ENCODE measurements around the gene INPP5A.

INPP5A gene

DNA sequence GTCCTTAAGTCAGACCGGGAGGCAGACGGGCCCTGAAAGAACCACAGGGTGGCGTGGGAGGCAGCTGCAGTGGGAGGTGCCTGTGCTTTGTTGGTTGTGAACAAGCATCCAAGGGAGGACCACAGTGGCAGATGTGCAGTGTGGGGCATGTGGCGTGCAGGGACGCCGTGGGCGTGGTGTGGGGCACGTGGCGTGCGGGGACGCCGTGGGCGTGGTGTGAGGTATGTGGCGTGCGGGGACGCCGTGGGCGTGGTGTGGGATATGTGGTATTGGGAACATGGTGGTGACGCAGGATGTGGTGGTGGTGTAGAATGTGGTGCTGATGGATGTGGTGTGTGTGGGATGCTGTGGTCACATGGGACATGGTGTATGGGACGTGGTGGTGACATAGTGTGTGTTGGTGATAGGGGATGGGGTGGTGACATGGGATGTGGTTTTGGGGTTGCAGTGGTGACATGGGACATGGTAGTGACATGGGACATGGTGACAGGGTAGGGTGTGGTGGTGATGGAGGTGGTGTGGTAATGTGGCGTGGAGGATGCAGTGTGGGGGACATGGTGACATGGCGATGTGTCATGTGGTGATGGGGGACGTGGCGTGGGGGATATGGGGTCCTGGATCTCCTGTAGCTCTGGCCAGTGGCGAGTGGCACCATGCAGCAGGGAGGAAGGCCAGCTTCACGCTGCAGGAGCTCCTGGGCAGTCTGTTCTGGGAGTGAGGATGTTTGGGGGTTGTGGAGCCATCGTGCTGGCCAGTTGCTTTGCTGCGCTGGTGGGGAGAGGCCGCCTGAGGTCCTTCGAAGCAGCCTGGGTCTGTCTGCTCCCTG lies 78.8 kb downstream of the INPP5A start:
- DNase-seq = no peak

DNA sequence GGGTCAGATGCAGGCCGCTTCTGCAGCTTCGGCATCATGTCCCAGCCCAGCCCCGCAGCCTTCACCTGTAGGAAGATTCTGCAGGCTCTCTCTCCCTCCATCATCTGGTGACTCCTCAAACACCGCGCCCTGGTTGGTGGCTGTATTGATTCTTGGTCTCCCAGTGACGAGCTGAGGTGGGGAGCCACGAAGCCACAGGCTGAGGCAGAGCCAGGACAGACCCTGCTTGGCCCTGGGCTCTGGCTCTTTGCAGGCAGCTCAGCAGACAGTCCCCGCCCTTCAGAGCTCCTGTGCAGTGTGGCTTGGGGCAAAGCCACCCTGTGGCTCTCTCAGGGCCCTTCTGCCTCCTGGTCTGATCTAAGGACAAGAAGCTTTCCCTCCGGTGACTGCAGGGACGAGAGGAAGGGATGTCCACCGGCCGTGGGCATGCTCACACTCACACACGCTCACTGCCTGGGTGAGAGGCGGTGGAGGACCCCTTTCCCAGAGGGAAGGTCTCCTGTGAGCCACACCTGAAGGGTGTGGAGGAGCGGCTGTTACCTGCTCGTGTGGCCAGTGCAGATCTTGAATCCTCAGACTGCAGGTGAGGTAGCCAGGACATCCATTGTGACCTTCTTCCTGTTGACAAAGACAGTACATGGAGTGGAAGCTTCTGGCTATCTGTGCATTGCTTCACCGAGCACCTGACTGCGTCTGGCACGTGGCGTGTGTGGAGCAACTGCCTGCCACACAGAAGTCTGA lies 79.6 kb downstream of the INPP5A start:
- no peak for DNase-seq

DNA sequence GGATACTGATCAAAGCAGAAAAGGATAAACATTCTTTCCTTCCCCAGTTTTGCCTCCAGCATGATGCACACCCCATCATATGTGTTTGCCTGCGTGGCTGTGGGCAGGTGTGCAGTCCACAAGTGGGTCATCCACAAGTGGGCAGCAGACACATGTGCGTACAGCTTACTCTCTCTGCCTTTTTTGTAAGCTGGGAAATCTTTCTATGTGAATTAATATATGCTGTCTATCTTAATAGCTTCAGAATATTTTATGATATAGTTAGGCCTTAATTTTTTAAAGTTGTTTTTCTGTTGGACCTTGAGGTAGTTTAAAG lies 80.1 kb downstream of the INPP5A start:
- DNase-seq = no peak

DNA sequence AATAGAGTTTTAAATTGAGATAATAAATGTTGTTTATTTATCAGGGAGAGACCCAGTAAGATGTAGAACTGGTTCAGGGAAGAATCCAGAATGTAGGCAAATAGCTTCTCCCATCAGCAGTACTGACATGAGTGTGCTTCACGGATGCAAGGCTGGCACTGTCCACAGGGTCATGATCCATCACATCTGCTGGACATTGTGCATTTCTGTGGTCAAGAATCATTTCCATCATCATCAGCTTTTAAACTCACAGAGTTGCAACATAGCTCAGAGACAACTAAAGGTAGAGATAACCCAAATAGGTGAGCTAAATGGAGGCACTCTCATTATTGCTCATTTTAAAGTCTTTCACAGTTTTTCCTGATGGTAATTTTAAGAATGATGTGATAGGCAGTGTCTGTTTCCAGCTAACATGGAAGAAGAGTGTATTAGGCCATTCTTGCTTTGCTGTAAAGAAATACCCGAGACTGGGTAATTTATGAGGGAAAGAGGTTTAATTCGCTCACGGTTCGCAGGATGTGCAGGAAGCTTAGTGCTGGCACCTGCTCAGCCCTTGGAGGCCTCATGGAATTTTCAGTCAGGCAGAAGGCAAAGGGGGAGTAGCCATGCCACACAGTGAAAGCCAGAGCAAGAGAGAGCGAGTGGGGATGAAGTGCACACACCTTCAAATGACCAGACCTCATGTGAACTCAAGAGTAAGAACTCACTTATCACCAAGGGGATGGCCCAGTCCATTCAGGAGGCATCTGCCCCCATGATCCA lies 80.8 kb downstream of the INPP5A start:
- no peak for DNase-seq

DNA sequence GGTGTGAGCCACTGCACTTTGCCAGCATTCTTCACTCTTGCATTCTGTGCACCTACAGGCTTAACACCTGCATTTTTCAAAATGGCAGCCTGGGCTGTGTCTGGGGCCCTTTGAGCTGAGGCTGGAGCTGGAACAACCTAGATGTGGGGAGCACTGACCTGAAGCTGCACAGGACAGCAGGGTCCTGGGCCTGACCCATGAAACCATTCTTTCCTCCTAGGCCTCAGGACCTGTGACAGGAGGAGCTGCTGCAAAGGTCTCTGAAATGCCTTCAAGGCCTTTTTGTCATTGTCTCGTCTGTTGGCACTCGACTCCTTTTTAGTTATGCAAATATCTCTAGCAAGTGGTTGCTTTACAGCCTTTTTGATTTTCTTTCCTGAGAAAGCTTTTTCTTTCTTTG lies 82.3 kb downstream of the INPP5A start:
- no peak for DNase-seq

DNA sequence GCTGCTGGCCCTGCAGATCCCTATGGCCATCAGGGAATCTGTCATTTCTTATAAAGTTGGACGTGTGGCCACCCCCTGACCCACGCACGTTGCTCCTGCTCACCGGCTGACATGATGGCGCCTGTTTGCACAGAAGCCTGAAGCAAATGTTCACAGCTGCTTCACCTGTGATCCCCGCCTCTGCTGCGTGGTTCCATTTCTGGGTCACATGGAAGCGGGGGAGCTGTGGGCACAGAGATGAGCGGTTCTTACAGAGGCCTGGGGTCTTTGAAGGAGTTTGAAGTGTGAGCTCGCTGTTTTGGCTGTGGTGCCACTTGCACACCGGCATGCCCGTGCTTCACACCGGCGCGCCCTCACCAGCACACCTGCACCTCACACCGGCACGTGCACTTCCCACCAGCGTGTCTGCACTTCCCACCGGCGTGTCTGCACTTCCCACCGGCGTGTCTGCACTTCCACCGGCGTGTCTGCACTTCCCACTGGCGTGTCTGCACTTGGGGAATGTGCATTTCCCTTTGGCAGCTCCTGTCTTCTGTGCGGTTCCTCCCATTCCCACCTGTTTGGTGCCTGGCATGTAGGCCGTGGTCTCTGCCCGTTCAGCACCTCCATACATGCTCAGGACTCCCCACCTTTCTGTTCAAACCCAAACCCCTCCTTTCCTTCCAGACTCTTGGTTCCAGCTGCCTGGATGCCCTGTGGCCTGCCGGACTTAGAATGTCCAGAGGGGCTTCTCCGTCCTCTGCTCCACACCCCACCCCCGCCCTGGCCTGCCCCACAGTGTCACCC lies 86.7 kb downstream of the INPP5A start:
- DNase-seq = no peak

DNA sequence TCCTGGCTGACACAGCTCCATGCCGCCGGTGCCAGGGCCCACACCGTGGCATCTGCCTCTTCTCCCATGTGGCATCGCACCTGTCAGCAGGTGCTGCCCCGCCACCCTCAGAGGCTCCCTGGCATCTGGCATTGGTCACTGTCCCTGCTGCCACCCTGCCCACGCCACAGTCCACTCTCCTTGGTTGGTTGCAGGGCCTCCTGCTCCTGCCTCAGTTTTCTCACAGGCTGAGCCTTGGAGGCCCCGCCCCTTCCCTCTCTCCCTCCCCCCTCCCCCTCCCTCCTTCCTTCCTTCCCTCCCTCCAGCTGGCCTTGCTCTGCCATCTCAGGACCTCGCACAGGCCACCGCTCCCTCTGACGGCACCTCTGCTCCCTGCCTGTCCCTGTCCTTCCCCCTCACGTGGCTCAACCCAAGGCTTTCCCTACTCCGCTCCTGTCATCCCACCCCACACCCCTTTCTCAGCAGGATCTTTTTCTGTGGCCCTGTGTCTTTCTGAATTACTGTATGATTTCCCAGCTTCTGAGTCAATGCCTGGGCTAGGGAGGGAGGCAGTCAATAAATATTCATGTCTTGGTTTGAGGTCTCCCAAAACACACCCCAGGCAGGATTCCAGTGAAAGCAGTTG lies 87.4 kb downstream of the INPP5A start:
- peak; percentile 8 for DNase-seq

DNA sequence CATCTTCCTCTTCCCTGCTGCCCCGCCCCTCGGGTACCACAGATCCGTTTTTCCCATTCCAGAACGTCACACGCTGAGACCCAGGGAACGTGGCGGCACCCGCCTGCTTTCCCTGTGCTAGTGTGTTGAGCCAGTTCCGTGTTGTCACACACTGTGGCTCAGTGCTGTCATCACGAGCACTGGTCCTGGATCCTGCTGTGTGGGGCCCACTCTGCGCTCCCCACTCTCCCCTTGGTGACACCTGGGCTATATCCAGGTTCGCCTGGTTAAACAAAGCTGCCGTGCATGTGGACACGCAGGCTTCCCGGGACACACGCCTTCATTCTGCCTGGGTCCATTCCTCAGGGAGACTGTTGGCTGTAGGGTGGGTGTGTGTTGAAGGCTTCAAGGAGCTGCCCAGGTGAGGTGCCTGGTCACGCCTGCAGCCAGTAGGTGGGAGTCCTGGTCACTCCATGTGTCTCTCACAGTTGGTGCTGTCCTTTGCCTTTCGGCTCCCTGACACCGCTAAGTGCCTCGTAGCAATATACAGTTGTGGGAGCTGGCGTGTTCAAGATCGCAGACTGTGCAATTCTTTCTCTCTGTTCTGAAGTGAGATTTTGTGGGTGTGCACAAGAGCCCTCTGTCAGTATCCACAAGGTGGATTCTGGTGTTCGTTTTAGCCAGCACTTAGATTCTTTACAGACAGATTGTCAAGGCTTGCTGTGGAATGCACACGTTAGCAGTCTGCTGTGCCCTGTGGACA lies 88.6 kb downstream of the INPP5A start:
- no peak for DNase-seq

DNA sequence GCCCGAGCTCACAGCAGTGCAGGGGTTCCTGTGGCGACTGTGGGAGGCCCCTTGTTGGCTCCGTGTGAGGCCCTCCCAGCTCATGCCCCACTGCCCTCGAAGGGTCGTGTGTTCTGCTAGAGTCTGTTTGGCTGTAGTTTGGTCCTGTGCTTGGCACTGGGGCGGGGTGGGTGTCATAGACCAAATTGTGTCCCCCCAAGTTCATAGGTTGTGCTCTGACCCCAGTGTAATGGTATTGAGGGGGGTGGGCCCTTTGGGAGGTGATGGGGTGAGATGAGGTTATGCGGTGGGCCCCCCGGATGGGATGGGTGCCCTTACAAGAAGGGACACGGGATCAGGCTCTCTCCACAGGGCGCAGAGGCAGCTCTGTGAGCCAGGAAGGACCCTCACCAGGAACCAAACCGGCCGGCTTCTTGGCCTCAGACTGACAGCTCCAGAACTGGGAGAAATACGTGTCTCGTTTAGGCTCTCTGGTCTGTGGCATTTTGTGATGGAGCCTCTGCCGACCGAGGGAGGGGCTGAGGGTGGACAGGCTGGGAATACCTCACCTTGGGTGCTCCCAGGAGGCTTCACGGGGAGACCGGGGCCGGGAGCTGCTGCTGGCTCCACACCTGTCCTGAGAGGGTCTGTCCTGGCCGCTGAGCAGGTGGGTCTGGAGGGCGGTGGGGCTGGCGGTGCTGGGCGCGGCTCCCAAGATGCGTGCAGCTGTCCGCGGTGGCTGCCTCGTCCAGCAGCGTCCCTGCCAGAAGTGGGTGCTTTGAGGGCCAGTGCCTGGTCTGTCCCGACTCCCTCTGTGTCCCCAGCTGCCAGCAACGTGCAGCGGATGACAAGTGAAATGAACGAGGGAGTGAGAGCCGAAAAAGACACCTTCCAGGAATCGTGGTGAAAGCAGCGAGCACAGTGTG lies 89.4 kb downstream of the INPP5A start:
- no peak for DNase-seq

DNA sequence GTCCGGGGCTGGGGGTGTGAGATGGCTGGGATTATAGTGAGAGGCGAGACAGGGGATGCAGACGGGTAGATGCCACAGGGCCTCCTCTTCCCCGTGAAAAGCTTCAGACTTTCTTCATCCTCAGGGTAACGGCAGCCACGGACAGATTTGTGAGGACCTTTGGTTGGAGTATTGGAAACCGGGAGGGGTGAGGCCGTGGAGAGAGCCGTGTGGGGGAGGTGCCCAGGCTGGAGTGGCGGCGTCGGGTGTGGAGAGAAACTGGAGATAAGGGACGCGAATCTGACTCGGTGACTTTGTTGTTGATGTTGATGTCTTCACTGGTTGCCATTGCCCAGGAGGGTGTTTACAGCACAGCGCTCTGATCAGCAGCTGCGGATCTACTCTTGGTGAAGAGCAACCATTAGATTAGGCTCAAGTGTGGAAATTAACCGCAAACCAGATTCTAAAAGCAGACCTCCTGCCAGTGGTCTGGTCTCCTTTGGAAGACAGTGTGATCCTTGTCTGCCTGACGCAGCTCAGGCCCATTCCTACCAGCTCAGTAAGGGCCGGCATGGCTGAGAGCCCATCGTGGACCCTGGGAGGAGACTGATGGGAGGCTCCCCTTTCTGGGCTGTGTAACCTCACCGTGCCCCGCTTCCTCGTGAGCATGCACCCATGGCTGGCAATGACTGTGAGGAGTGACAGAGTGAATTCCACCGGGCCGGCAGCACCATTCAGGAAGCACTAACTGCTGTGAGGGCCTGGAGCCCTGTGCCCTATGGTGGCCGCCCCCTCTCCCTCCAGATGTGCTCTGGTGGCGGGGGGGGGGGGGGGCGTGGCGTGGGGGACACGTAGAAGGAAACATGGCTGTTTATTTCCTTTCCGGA lies 90.3 kb downstream of the INPP5A start:
- peak; percentile 40 for DNase-seq

DNA sequence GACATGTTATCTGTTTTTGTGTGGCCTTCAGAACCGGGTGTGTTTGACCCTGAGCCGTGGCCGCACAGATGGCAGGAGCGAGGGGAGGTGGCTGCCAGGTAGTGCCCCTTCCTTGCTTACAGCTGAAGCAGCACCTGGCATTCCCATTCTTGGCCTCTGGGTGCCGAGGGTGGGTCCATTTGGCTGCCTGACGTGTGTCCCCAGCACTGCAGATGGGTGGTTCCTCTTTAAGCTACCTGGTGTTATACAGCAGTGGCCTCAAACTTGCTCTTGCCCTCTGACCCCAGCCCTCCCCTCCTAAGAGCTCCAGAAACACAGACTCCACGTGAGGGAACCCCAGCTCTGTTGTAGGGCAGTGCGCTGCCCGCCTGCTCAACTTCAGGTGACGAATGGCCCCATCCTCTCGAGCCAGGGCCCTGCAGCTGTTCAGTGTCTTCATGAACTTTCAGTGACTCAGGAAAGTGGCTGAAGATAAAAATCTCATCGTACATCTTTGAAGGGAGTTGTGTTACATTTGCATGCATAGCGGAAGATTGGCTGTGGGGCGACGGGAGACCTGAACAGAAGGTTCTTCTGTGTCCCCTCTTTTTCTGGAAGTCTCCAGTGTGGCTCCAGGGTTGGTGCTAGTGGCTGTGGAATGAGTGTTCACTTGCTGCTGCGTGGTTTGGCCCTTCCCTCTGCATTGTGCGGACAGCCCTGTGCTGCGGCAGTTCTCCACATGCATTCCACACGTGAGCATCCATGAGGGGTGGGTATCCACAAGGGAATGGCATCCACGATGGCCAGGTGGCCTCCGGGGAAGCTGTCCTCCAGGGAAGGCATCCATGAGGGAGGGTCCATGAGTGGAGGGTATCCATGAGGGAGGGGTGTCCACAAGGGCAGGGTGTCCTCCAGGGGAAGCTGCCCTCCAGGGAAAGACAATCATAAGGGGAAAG lies 91.6 kb downstream of the INPP5A start:
- DNase-seq = no peak

DNA sequence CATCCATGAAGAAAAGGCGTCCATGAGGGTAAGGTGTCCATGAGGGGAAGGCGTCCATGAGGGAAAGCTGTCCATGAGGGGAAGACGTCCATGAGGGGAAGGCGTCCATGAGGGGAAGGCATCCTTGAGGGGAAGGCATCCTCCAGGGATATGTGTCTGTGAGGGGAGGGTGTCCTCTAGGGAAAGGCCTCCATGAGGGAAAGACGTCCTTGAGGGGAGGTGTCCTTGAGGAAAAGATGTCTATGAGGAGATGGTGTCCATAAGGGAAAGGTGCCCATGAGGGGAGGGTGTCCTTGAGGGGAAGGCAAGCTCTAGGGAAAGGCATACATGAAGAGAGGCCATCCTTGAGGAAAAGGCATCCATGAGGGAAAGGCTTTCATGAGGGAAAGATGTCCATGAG lies 92.6 kb downstream of the INPP5A start:
- no peak for DNase-seq

DNA sequence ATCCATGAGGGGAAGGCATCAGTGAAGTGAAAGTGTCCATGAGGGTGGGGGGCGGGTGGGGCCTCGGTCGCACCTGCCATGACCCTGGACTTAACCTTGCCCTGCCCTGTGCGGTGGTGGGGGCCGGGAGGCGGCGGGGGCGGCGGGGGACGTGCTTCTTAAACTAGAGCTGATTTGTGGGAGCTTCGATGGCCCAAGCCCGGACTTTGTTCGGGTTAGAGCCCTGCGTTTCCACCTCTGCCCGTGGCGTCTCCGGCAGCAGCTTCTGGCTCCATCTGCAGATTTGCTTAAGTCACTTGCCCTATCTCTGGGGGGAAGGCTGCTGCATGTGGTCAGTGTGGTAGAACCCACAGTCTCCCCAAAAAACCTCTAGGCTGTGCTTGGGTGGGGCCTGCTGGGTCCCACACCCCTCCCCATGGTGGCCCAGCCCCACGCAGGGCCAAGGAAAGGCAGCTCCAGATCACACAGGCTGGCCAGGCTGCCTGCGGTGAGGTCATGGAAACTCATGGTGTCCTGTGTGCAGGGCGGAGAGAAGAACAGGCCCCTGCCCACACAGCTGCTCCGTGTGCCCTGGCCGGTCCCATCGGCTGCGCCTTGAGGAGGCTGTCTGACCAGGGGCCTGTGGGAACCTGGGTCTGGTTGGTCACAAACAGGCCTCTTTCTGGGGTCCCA lies 93.2 kb downstream of the INPP5A start:
- no peak for DNase-seq

DNA sequence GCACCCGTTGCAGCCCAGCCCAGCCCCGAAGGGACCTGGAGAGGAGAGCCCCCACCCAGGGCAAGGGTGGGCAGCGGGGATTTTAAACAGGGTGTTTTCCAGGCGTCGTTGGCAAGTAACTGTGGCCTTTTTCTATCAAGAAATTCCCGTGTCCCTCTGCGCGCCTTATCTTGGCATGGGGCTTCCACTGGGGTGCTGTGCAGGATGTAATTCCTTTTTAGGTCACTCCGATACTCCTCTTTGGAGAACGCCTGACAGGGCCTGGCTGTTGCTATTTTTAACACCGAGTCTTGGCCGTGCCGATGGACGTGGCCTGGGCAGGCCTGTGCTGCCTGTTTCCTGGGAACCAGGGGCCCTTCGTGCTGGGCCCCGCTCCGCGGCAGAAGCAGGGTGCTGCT lies 93.8 kb downstream of the INPP5A start:
- no peak for DNase-seq

DNA sequence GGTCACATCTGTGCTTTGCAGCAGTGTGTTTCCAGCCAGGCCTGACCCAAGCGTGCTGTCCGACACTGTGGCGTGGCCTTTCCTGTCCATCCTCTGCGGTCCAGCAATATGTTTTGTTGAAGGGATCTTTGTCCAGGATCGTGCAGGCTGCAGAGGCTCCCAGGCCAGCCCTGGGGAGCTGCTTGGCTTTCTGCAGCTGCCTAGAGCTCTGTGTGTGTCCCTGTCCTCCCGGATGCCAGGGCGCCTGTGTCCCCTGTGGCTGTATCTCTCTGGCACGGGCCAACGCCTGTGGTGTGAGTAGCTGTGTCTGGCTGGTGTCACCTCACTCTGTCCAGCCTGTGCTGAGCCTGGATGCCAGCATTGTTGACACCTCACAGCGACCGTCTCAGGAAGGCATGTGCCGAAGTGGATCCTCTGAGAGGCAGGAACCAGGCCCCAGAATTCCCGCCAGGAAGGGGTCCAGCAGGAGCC lies 94.5 kb downstream of the INPP5A start:
- no peak for DNase-seq

DNA sequence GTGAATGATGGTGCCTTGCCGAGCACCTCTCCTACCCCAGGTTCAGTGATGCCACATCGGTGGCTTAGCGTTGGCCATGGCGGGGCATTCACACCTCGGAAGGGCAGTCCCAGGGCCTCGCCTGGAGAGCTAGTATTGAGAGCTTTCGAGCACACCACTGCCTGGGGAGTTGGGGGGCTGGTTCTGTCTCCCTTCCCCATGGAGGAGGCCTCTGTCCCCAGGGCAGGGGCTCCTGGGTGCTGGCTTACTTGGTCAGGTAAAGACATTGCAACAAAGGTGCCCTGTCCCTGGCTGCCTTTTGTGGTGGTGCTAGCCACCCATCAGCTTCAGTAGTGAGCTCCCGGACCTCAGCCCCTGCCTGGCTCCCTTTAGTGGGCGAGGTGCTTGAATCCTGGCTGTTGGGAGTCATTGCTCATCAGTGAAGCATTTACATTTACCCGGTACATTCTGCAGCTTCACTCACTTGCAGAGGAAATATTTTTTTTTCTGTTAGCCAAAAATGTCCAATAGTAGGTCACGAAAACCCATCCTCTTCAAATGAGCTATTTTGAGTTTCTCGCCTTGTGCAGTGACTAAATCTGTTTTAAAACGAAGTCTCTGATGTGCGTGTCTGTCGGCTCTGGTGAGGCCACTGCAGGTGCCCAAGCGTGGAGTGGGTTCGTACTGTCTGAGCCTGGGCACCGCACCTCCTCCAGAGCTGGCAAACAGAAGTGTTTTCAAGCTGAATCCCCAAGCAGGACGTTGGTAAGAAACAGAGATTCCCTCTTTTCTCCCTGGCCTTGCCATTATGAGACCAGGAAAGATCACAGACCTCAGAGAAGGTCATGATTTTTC lies 95.5 kb downstream of the INPP5A start:
- peak; percentile 67 for DNase-seq

Measured in fibroblast of skin of right biceps (primary cell).